Natural killer cell (primary cell): ENCODE measurements around the gene NUCKS1. TPM values are rescaled to one million over a fixed set of nuclear protein-coding genes. Genes with fewer than 3 reads are reported as not detected.

ENCODE experiments used
- ATAC-seq, 3 donors: fragments of 150-1000 bp in 2 of 3; fragments of 200-7000 bp in 1 of 3; cut with Tn5 transposase; 1 replicate in 1 of 3; 2 replicates in 2 of 3; pipeline ENCODE4 v1.10.0; 2021; ENCODE audit warnings: mild to moderate bottlenecking in 2 of 3, moderate library complexity in 2 of 3
- DNase-seq, 2 donors: peaks; one replicate each; pipeline versions ENCODE4 v3.0.0 to v3.0.0-alpha.2; 2013 to 2021; ENCODE audit warnings: mixed read lengths in 1 of 2
- H3K27ac ChIP-seq: one replicate; pipeline ENCODE4 v1.5.1; 2013; ENCODE audit warnings: mild to moderate bottlenecking, low read length
- H3K27me3 ChIP-seq: one replicate; pipeline ENCODE4 v1.6.1; 2013; ENCODE audit warnings: low read length; ENCODE audit not compliant: control insufficient read depth, insufficient read depth
- H3K36me3 ChIP-seq: one replicate; pipeline ENCODE4 v1.6.1; 2013; ENCODE audit warnings: low read length; ENCODE audit not compliant: control insufficient read depth, insufficient read depth
- H3K4me1 ChIP-seq: one replicate; pipeline ENCODE4 v1.6.1; 2013; ENCODE audit warnings: low read length; ENCODE audit not compliant: control insufficient read depth, insufficient read depth
- H3K4me3 ChIP-seq: one replicate; pipeline ENCODE4 v1.5.1; 2013; ENCODE audit warnings: low read length
- H3K9me3 ChIP-seq: one replicate; pipeline ENCODE4 v1.6.1; 2013; ENCODE audit warnings: low read length; ENCODE audit not compliant: control insufficient read depth, insufficient read depth
- H3K27ac Mint-ChIP-seq, 2 donors: one replicate each; pipeline ENCODE4 v1.8.0; 2022; ENCODE audit warnings: mild to moderate bottlenecking in 2 of 2, mixed read lengths in 2 of 2, moderate library complexity in 1 of 2
- H3K27me3 Mint-ChIP-seq, 2 donors: one replicate each; pipeline ENCODE4 v1.8.0; 2022; ENCODE audit warnings: low read depth in 2 of 2, mixed read lengths in 2 of 2
- H3K36me3 Mint-ChIP-seq: one replicate; pipeline ENCODE4 v1.8.0; 2022; ENCODE audit warnings: mixed read lengths
- H3K4me1 Mint-ChIP-seq, 2 donors: one replicate each; pipeline ENCODE4 v1.8.0; 2022; ENCODE audit warnings: mixed read lengths in 2 of 2
- H3K4me3 Mint-ChIP-seq: one replicate; pipeline ENCODE4 v1.8.0; 2022; ENCODE audit warnings: mild to moderate bottlenecking, moderate library complexity, mixed read lengths
- H3K9me3 Mint-ChIP-seq, 2 donors: one replicate each; pipeline ENCODE4 v1.8.0; 2022; ENCODE audit warnings: mixed read lengths in 2 of 2
- WGBS: methylation state at CpG from one replicate; pipeline ENCODE4 v1.1.7; 2013; ENCODE audit warnings: missing lambda C conversion rate; ENCODE audit not compliant: insufficient coverage; 5-methylcytosine and 5-hydroxymethylcytosine counted together
- intact Hi-C: fragments of 100-400 bp; cut with micrococcal nuclease; formaldehyde crosslinking; loops from one replicate; pipeline ENCODE4 v1.14.2; 2022
- total RNA-seq, 4 donors: library from RNA; stranded (reverse); fragments of 120-200 nt in 1 of 4; gene quantifications; one replicate each; pipeline versions ENCODE4 v1.2.3 to v1.2.4, GENCODE V29; 2013 to 2022
- TF ChIP-seq, protein P1 (sequence below): fragments of 200-600 bp; IDR thresholded peaks from one replicate; pipeline ENCODE4 v1.8.0; 2022; ENCODE audit warnings: antibody characterized with exemption

Gene NUCKS1
- total RNA-seq, 3 donors from 2014 or later (not counting 1 experiment from before 2014, with no cell fraction given), result 89.2 to 113 (median 103) TPM

DNA sequence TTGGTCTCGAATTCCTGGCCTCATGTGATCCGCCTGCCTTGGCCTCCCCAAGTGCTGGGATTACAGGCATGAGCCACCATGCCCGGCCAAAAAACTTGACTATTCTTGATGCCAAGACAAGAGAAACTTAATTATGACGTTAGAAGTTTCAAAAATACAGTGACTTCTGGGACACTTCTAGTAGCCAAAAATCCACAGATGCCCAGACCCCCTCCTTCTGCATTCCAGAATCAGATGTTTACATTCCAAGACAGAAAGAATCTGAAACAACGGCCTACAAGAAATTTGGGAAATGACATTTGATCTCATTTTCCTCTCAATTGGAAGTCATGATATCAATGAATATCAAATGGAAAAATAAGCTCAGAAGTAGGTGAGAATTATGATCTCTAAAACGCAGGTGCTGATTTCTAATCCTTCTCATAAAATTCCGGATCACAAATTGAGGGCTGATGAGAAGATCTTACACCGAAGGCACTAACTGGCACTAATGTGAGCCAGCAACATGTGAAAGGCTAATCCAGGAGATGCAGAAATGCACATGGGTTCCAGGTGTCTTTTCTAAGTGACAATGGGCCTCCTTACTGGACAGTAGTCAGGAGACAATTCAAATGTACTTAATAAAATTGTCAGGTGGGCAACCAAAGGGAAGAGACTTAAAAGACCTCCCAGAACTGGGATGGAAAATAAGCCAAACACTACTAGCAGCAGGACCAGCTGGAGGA is 19.8 kb upstream of the NUCKS1 start:
- no peaks in the 10 kb centered on the region for H3K9me3 ChIP-seq
- intact Hi-C loops, result loop anchor here (5.0 kb wide), 1 partner anchor 33 kb away; no protein-coding TSS in a partner anchor
- peaks cover 33% of the 10 kb centered on the region for H3K36me3 ChIP-seq
- Mint-ChIP-seq H3K36me3 (peaks cover 18% of the 10 kb centered on the region), H3K4me1 (peaks cover 64 to 68% of the 10 kb centered on the region in 2 donors), H3K4me3 (no peak overlapping the region), H3K27ac (peak overlapping the region; percentile 98), H3K27me3 (no peaks in the 10 kb centered on the region), H3K9me3 (no peaks in the 10 kb centered on the region)
- H3K4me3 ChIP-seq, result no peak overlapping the region
- H3K27me3 ChIP-seq, result no peaks in the 10 kb centered on the region
- H3K27ac ChIP-seq, result no peak overlapping the region
- H3K4me1 ChIP-seq, result peaks cover 26% of the 10 kb centered on the region
- TF ChIP-seq, protein P1, sequence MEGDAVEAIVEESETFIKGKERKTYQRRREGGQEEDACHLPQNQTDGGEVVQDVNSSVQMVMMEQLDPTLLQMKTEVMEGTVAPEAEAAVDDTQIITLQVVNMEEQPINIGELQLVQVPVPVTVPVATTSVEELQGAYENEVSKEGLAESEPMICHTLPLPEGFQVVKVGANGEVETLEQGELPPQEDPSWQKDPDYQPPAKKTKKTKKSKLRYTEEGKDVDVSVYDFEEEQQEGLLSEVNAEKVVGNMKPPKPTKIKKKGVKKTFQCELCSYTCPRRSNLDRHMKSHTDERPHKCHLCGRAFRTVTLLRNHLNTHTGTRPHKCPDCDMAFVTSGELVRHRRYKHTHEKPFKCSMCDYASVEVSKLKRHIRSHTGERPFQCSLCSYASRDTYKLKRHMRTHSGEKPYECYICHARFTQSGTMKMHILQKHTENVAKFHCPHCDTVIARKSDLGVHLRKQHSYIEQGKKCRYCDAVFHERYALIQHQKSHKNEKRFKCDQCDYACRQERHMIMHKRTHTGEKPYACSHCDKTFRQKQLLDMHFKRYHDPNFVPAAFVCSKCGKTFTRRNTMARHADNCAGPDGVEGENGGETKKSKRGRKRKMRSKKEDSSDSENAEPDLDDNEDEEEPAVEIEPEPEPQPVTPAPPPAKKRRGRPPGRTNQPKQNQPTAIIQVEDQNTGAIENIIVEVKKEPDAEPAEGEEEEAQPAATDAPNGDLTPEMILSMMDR, result no peak
- no peak for ATAC-seq
- no peak for DNase-seq
- WGBS, result 93% methylated on average over 7 of the region's 8 CpGs

DNA sequence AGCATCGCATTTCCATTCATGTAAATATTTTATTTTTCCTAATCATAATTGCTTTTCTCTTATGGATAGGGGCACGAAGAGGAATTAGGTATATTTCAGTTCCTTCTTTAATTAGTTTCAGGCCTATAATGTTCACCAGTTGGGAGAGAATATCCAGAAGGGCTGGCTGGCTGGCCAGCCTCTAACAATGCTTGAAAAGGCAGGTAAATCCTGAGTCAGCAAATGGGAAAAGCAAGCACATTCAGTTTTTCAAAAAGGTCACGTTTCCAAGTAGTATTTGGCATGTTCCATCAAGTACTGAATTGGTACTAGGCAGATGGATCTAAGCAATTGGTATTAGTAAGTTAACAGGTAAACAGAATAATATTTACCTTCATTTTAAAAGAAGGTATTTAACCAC is 17.3 kb upstream of the NUCKS1 start:
- peaks cover 45 to 46% of the 10 kb centered on the region in 2 donors for H3K4me1 Mint-ChIP-seq
- H3K27ac Mint-ChIP-seq, result peak overlapping the region; percentile 98
- intact Hi-C loops, result no loop called here

DNA sequence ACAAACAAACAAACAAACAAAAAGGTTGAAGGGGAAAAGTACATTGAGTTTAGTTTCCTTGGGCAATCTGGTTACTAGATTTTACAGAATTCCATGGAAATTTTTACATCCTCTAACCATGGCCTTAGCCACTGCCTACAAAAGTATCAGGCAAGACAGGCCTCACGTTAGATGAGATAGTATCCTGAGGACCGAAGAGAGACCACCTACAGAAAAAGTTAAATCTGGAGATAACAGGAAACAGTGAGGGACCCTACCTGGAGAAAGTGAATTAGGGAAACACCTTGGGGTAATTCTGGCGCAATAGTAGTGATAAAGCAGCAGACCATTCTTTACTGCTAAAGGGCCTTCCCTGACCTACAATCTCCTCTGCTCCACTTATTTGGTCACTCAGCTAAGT is 16.6 kb upstream of the NUCKS1 start:
- no peak overlapping the region for H3K4me3 Mint-ChIP-seq

More for the DNA sequence above, 17.3 kb upstream of the NUCKS1 start:
- ATAC-seq (no peak), DNase-seq (no peak)
- no peaks in the 10 kb centered on the region for H3K9me3 Mint-ChIP-seq
- no peaks in the 10 kb centered on the region for H3K27me3 Mint-ChIP-seq
- peaks cover 38% of the 10 kb centered on the region for H3K36me3 ChIP-seq
- no peaks in the 10 kb centered on the region for H3K9me3 ChIP-seq
- H3K27me3 ChIP-seq, result no peaks in the 10 kb centered on the region
- 84% methylated on average over 2 of the region's 3 CpGs for WGBS
- H3K27ac ChIP-seq, result no peak overlapping the region
- no peak overlapping the region for H3K4me3 Mint-ChIP-seq
- TF ChIP-seq, protein P1, result no peak
- H3K4me1 ChIP-seq, result peaks cover 15% of the 10 kb centered on the region
- H3K4me3 ChIP-seq, result no peak overlapping the region
- H3K36me3 Mint-ChIP-seq, result peaks cover 18% of the 10 kb centered on the region

More for the DNA sequence above, 16.6 kb upstream of the NUCKS1 start:
- TF ChIP-seq, protein P1, result no peak
- peaks cover 18% of the 10 kb centered on the region for H3K36me3 Mint-ChIP-seq
- H3K9me3 Mint-ChIP-seq, result no peaks in the 10 kb centered on the region
- H3K4me1 Mint-ChIP-seq, result peaks cover 38 to 40% of the 10 kb centered on the region in 2 donors
- Histone ChIP-seq H3K9me3 (no peaks in the 10 kb centered on the region), H3K4me1 (peaks cover 9% of the 10 kb centered on the region), H3K4me3 (no peak overlapping the region), H3K27ac (no peak overlapping the region), H3K36me3 (peaks cover 36% of the 10 kb centered on the region), H3K27me3 (no peaks in the 10 kb centered on the region)
- no peaks in the 10 kb centered on the region for H3K27me3 Mint-ChIP-seq
- DNase-seq, result no peak
- no peak for ATAC-seq
- peak overlapping the region; percentile 98 for H3K27ac Mint-ChIP-seq
- intact Hi-C loops, result no loop called here
- WGBS, result 85% methylated on average over 3 of the region's 3 CpGs
